ENCODE measurements around the gene FHL2.
"Not testable (repeated sequence)": the region's sequence is repeated elsewhere in the genome, so short reads cannot be mapped to it uniquely, and the experiment has no call there.

FHL2 gene

GRCh38 chr2:105336786-105337121 is 62.1 kb downstream of the FHL2 start:
- no peak for DNase-seq

GRCh38 chr2:105335469-105335868 is 63.4 kb downstream of the FHL2 start:
- no peak for DNase-seq

GRCh38 chr2:105334211-105334610 is 64.6 kb downstream of the FHL2 start:
- DNase-seq = no peak

- no peak for DNase-seq
These were observed 68.0 kb downstream of the FHL2 start for GRCh38 chr2:105330681-105331375.

GRCh38 chr2:105329561-105330495 is 69.0 kb downstream of the FHL2 start, which contains the start of gene TGFBRAP1:
TSS of gene TGFBRAP1 (minus strand) at chr2:105329735. CDS start at chr2:105308301, 21,434 bp downstream.
- peak; percentile 49 for DNase-seq

GRCh38 chr2:105329197-105329554 is 69.7 kb downstream of the FHL2 start:
- DNase-seq = no peak

GRCh38 chr2:105328281-105329196 is 70.3 kb downstream of the FHL2 start:
- DNase-seq = peak; percentile 53

- DNase-seq = no peak
These were observed 71.2 kb downstream of the FHL2 start for GRCh38 chr2:105327690-105328089.

- DNase-seq = not testable (repeated sequence)
These were observed 71.6 kb downstream of the FHL2 start for GRCh38 chr2:105327271-105327670.

GRCh38 chr2:105325389-105325963 is 73.4 kb downstream of the FHL2 start:
- DNase-seq = no peak

GRCh38 chr2:105324732-105325131 is 74.1 kb downstream of the FHL2 start:
- DNase-seq = no peak

- no peak for DNase-seq
These were observed 74.8 kb downstream of the FHL2 start for GRCh38 chr2:105324101-105324500.

- no peak for DNase-seq
These were observed 75.7 kb downstream of the FHL2 start for GRCh38 chr2:105323111-105323510.

- DNase-seq = no peak
These were observed 76.8 kb downstream of the FHL2 start for GRCh38 chr2:105321875-105322646.

GRCh38 chr2:105320651-105321215 is 78.1 kb downstream of the FHL2 start:
- no peak for DNase-seq

GRCh38 chr2:105317937-105318336 is 80.9 kb downstream of the FHL2 start:
- no peak for DNase-seq

- DNase-seq = no peak
These were observed 83.5 kb downstream of the FHL2 start for GRCh38 chr2:105315314-105315713.

- no peak for DNase-seq
These were observed 85.0 kb downstream of the FHL2 start for GRCh38 chr2:105313877-105314276.
